Measurements from ENCODE around the gene LHX6. TPM values are rescaled to one million over a fixed set of nuclear protein-coding genes. Genes with fewer than 3 reads are reported as not detected.

Gene LHX6
- total RNA-seq, 2 donors from 2014 or later = 0.29 TPM; not detected in 1

DNA sequence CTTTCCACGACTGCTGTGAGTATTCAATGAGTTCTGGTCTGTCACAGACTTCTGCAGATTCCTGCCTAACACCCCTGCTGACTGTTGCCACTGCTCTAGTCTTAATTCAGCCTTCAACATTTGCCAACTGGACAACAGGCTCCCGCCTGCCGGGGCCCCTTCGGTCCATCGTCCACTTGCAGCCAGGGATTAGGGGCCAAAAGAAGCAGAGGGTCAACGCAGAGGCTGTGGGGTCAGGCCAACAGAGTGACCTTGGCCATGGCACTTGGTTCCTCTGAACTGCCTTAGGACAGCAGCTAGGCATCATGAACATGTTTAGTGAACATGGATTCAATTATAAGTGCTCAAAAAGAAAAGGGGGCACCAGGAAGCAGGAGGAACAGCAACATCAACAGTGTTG lies 40.4 kb downstream of the LHX6 start:
- H3K4me1 Mint-ChIP-seq (ENCODE audit: low read depth) = no peaks in the 10 kb centered on the region
- H3K9me3 Mint-ChIP-seq = no peaks in the 10 kb centered on the region
- no peak overlapping the region for H3K27ac Mint-ChIP-seq

GRCh38 chr9:122186777-122187470 lies 41.8 kb downstream of the LHX6 start:
- no peaks in the 10 kb centered on the region for H3K9me3 Mint-ChIP-seq
- ATAC-seq (replicated peaks in 1 of 2) (no peak), DNase-seq (no peak)
- no peak overlapping the region for H3K27ac Mint-ChIP-seq
- no peaks in the 10 kb centered on the region for H3K36me3 Mint-ChIP-seq (ENCODE audit: insufficient read depth in 2 of 2)
- H3K4me3 Mint-ChIP-seq = no peak overlapping the region
- H3K4me1 Mint-ChIP-seq (ENCODE audit: low read depth) = no peaks in the 10 kb centered on the region
- peaks cover 12% of the 10 kb centered on the region for H3K27me3 Mint-ChIP-seq (ENCODE audit: low read depth)

More for the DNA sequence above, 40.4 kb downstream of the LHX6 start:
- no peak for DNase-seq
- H3K4me3 Mint-ChIP-seq = no peak overlapping the region
- peaks cover 3% of the 10 kb centered on the region for H3K27me3 Mint-ChIP-seq (ENCODE audit: low read depth)
- ATAC-seq (replicated peaks in 1 of 2) = no peak
- H3K36me3 Mint-ChIP-seq (ENCODE audit: insufficient read depth in 2 of 2) = no peaks in the 10 kb centered on the region

GRCh38 chr9:122186301-122186700 lies 42.5 kb downstream of the LHX6 start:
- Mint-ChIP-seq H3K4me1 (ENCODE audit: low read depth) (no peaks in the 10 kb centered on the region), H3K4me3 (no peak overlapping the region), H3K36me3 (ENCODE audit: insufficient read depth in 2 of 2) (no peaks in the 10 kb centered on the region), H3K9me3 (no peaks in the 10 kb centered on the region), H3K27me3 (ENCODE audit: low read depth) (peaks cover 12% of the 10 kb centered on the region), H3K27ac (no peak overlapping the region)
- DNase-seq (no peak), ATAC-seq (replicated peaks in 1 of 2) (no peak)

GRCh38 chr9:122184551-122184950 lies 44.2 kb downstream of the LHX6 start:
- no peaks in the 10 kb centered on the region for H3K36me3 Mint-ChIP-seq (ENCODE audit: insufficient read depth in 2 of 2)
- no peak overlapping the region for H3K4me3 Mint-ChIP-seq
- no peak overlapping the region for H3K27ac Mint-ChIP-seq
- H3K4me1 Mint-ChIP-seq (ENCODE audit: low read depth) = no peaks in the 10 kb centered on the region
- no peaks in the 10 kb centered on the region for H3K9me3 Mint-ChIP-seq
- H3K27me3 Mint-ChIP-seq (ENCODE audit: low read depth) = peaks cover 12% of the 10 kb centered on the region
- no peak for DNase-seq
- no peak for ATAC-seq (replicated peaks in 1 of 2)

- H3K4me3 Mint-ChIP-seq = no peak overlapping the region
- no peak overlapping the region for H3K27ac Mint-ChIP-seq
- H3K9me3 Mint-ChIP-seq = no peaks in the 10 kb centered on the region
- H3K27me3 Mint-ChIP-seq (ENCODE audit: low read depth) = peaks cover 20% of the 10 kb centered on the region
- no peak for ATAC-seq (replicated peaks in 1 of 2)
- no peaks in the 10 kb centered on the region for H3K4me1 Mint-ChIP-seq (ENCODE audit: low read depth)
- no peaks in the 10 kb centered on the region for H3K36me3 Mint-ChIP-seq (ENCODE audit: insufficient read depth in 2 of 2)
- DNase-seq = no peak
Measured at GRCh38 chr9:122183501-122183900, 45.3 kb downstream of the LHX6 start.

DNA sequence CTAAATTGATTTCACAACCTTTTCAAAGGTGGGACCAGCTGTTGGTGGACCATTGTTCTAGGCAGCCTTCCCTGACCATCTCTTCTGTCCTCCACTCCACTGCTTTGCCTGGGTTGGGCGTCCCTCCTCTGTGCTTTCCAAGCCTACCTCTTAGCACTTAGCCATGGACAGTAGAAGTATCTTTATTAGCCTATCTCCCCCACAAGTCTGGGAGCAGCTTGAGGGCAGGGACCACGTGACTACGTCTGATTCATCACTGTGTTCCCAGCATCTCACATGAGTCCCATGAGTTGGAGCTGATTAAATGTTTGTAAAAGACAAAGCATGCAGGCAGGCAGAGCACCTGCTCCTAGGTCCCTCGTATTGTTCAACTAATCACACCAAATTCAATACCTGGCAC lies 48.1 kb downstream of the LHX6 start:
- Mint-ChIP-seq H3K4me3 (no peak overlapping the region), H3K27me3 (ENCODE audit: low read depth) (peaks cover 20% of the 10 kb centered on the region), H3K9me3 (no peaks in the 10 kb centered on the region), H3K4me1 (ENCODE audit: low read depth) (no peaks in the 10 kb centered on the region), H3K36me3 (ENCODE audit: insufficient read depth in 2 of 2) (no peaks in the 10 kb centered on the region), H3K27ac (no peak overlapping the region)
- DNase-seq (no peak), ATAC-seq (replicated peaks in 1 of 2) (no peak)

GRCh38 chr9:122179690-122180074 lies 49.1 kb downstream of the LHX6 start:
- peaks cover 20% of the 10 kb centered on the region for H3K27me3 Mint-ChIP-seq (ENCODE audit: low read depth)
- ATAC-seq (replicated peaks in 1 of 2) (no peak), DNase-seq (no peak)
- no peak overlapping the region for H3K27ac Mint-ChIP-seq
- H3K36me3 Mint-ChIP-seq (ENCODE audit: insufficient read depth in 2 of 2) = no peaks in the 10 kb centered on the region
- no peaks in the 10 kb centered on the region for H3K9me3 Mint-ChIP-seq
- H3K4me3 Mint-ChIP-seq = no peak overlapping the region
- H3K4me1 Mint-ChIP-seq (ENCODE audit: low read depth) = no peaks in the 10 kb centered on the region

GRCh38 chr9:122179054-122179689 lies 49.6 kb downstream of the LHX6 start:
- H3K27ac Mint-ChIP-seq = no peak overlapping the region
- H3K4me1 Mint-ChIP-seq (ENCODE audit: low read depth) = no peaks in the 10 kb centered on the region
- H3K9me3 Mint-ChIP-seq = no peaks in the 10 kb centered on the region
- H3K4me3 Mint-ChIP-seq = no peak overlapping the region
- ATAC-seq (replicated peaks in 1 of 2) = no peak
- H3K36me3 Mint-ChIP-seq (ENCODE audit: insufficient read depth in 2 of 2) = no peaks in the 10 kb centered on the region
- DNase-seq = no peak
- H3K27me3 Mint-ChIP-seq (ENCODE audit: low read depth) = peaks cover 20% of the 10 kb centered on the region

GRCh38 chr9:122176916-122177315 lies 51.8 kb downstream of the LHX6 start:
- no peak for DNase-seq
- ATAC-seq (replicated peaks in 1 of 2) = no peak
- peaks cover 29% of the 10 kb centered on the region for H3K27me3 Mint-ChIP-seq (ENCODE audit: low read depth)
- H3K9me3 Mint-ChIP-seq = no peaks in the 10 kb centered on the region
- H3K4me1 Mint-ChIP-seq (ENCODE audit: low read depth) = no peaks in the 10 kb centered on the region
- H3K27ac Mint-ChIP-seq = no peak overlapping the region
- H3K4me3 Mint-ChIP-seq = no peak overlapping the region
- H3K36me3 Mint-ChIP-seq (ENCODE audit: insufficient read depth in 2 of 2) = no peaks in the 10 kb centered on the region

GRCh38 chr9:122173670-122174069 lies 55.1 kb downstream of the LHX6 start:
- ATAC-seq (replicated peaks in 1 of 2) (no peak), DNase-seq (no peak)
- Mint-ChIP-seq H3K4me3 (no peak overlapping the region), H3K4me1 (ENCODE audit: low read depth) (no peaks in the 10 kb centered on the region), H3K27me3 (ENCODE audit: low read depth) (peaks cover 32% of the 10 kb centered on the region), H3K27ac (no peak overlapping the region), H3K36me3 (ENCODE audit: insufficient read depth in 2 of 2) (no peaks in the 10 kb centered on the region), H3K9me3 (no peaks in the 10 kb centered on the region)

DNA sequence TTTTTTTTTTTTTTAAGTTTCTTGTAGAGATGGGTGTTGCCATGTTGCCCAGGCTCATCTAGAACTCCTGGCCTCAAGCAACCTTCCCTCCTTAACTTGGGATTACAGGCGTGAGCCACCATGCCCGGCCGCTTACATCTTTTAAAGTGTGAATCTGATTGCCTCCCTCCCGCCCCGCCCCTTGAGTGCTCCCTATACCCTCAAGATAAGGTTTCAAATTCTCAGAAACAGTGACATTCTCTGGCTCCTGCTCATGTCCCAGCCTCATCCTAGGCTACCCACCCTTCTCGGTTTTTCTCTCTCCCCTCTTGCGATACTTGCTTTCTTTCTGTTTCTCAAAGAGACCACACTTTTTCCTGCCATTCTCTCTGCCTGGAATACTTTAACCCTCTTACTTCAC lies 56.6 kb downstream of the LHX6 start:
- H3K4me1 Mint-ChIP-seq (ENCODE audit: low read depth) = no peaks in the 10 kb centered on the region
- peaks cover 36% of the 10 kb centered on the region for H3K27me3 Mint-ChIP-seq (ENCODE audit: low read depth)
- DNase-seq = no peak
- no peaks in the 10 kb centered on the region for H3K36me3 Mint-ChIP-seq (ENCODE audit: insufficient read depth in 2 of 2)
- H3K4me3 Mint-ChIP-seq = no peak overlapping the region
- ATAC-seq (replicated peaks in 1 of 2) = no peak
- no peak overlapping the region for H3K27ac Mint-ChIP-seq
- no peaks in the 10 kb centered on the region for H3K9me3 Mint-ChIP-seq

DNA sequence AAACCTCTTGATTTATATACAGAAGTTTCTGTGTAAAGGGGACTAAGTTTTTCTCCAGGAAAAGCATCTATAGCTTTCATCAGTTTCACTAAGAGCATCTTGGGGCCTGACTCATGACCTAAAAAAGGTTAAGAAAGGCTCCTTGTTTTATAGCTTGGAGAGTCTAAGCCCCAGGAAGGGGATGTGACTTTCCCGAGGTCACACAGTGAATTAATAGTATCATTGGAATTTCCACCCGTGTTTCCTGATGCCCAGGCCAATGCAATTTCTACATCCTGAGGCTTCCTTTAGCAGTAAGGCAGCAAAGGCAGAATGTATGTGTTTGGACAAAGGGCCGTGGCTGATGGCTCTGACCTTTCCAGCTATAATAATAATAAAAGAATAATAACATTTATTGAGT lies 60.4 kb downstream of the LHX6 start:
- Mint-ChIP-seq H3K9me3 (no peaks in the 10 kb centered on the region), H3K27me3 (ENCODE audit: low read depth) (peaks cover 48% of the 10 kb centered on the region), H3K27ac (no peak overlapping the region), H3K36me3 (ENCODE audit: insufficient read depth in 2 of 2) (no peaks in the 10 kb centered on the region), H3K4me3 (no peak overlapping the region), H3K4me1 (ENCODE audit: low read depth) (no peaks in the 10 kb centered on the region)
- ATAC-seq (replicated peaks in 1 of 2) (no peak), DNase-seq (no peak)

- H3K36me3 Mint-ChIP-seq (ENCODE audit: insufficient read depth in 2 of 2) = peaks cover 1 to 2% of the 10 kb centered on the region in 2 donors
- peaks cover 12% of the 10 kb centered on the region for H3K4me1 Mint-ChIP-seq (ENCODE audit: low read depth)
- ATAC-seq (replicated peaks in 1 of 2) (no peak), DNase-seq (no peak)
- no peak overlapping the region for H3K4me3 Mint-ChIP-seq
- H3K27ac Mint-ChIP-seq = no peak overlapping the region
- H3K9me3 Mint-ChIP-seq = peaks cover 0 to 4% of the 10 kb centered on the region in 2 donors
- H3K27me3 Mint-ChIP-seq (ENCODE audit: low read depth) = peaks cover 38% of the 10 kb centered on the region
Measured at GRCh38 chr9:122164286-122164685, 64.5 kb downstream of the LHX6 start.

- Mint-ChIP-seq H3K4me1 (ENCODE audit: low read depth) (peaks cover 26% of the 10 kb centered on the region), H3K9me3 (peaks cover 0 to 4% of the 10 kb centered on the region in 2 donors), H3K27me3 (ENCODE audit: low read depth) (peaks cover 28% of the 10 kb centered on the region), H3K27ac (no peak overlapping the region), H3K36me3 (ENCODE audit: insufficient read depth in 2 of 2) (peaks cover 3% of the 10 kb centered on the region in 2 donors), H3K4me3 (no peak overlapping the region)
- ATAC-seq (replicated peaks in 1 of 2) (no peak), DNase-seq (no peak)
Measured at GRCh38 chr9:122162415-122162814, 66.3 kb downstream of the LHX6 start.
